GM12878 (cell line): ENCODE data around the gene PIP5KL1. TPM values are rescaled to one million over a fixed set of nuclear protein-coding genes. Genes with fewer than 3 reads are reported as not detected.

Experiments
- ATAC-seq: fragments of 200-7000 bp; cut with Tn5 transposase; 3 replicates; pipeline ENCODE4 v1.9.1; 2020; ENCODE audit warnings: mild to moderate bottlenecking, moderate library complexity
- BruUV-seq: library from RNA; stranded (reverse); fragments of 400-500 nt; replicated peaks from 2 replicates; lab custom pipeline; 2021; lab: Mats Ljungman, UMichigan
- CTCF ChIA-PET: fragments of 300-600 bp; sonication (Branson Sonifier 250); formaldehyde crosslinking; extraction: SDS; loops from one replicate; lab custom pipeline; 2021; ENCODE audit warnings: inconsistent platforms; lab: Yijun Ruan, JAX
- POLR2A ChIA-PET: fragments of 350-600 bp; formaldehyde crosslinking; extraction: SDS; loops from one replicate; lab custom pipeline; 2021; ENCODE audit warnings: inconsistent platforms; lab: Charles Lee
- RAD21 ChIA-PET: fragments of 300-600 bp; sonication (Branson Sonifier 250); formaldehyde crosslinking; loops from one replicate; lab custom pipeline; 2023; ENCODE audit warnings: antibody characterized with exemption; ENCODE audit not compliant: unreplicated experiment; lab: Charles Lee
- SMC1A ChIA-PET: fragments of 300-600 bp; sonication (Branson Sonifier 250); formaldehyde crosslinking; loops from one replicate; lab custom pipeline; 2023; ENCODE audit not compliant: unreplicated experiment, uncharacterized antibody; lab: Charles Lee
- DNase-seq: peaks from one replicate; pipeline ENCODE4 v3.0.0-alpha.2; 2011; ENCODE audit warnings: low read depth, low spot score
- FAIRE-seq: peaks from 3 replicates; lab custom pipeline; 2011; peaks lifted over from hg19 to GRCh38; lab: Jason Lieb, UNC
- H2AFZ ChIP-seq: 2 replicates; pipeline ENCODE4 v1.6.0; 2011; ENCODE audit warnings: low read depth, low read length, control low read depth; ENCODE audit not compliant: control insufficient read depth
- H3K27ac ChIP-seq: 2 replicates; pipeline ENCODE4 v1.5.1; 2011; ENCODE audit warnings: control low read depth; ENCODE audit not compliant: control insufficient read depth, insufficient read depth
- H3K27me3 ChIP-seq, 2 experiments: replicated peaks in 1 of 2; 2 replicates each; pipeline versions ENCODE4 v1.6.0 to v1.6.1; 2011; ENCODE audit warnings: low read length in 1 of 2; ENCODE audit not compliant: control insufficient read depth in 2 of 2, insufficient read depth in 2 of 2
- H3K36me3 ChIP-seq, 2 experiments: 2 replicates each; pipeline ENCODE4 v1.5.1; 2011; ENCODE audit warnings: low read length in 1 of 2; ENCODE audit not compliant: control insufficient read depth in 2 of 2, insufficient read depth in 2 of 2
- H3K4me1 ChIP-seq: 2 replicates; pipeline ENCODE4 v1.6.1; 2011; ENCODE audit warnings: mild to moderate bottlenecking, low read length, moderate library complexity, mixed read lengths; ENCODE audit not compliant: control insufficient read depth, insufficient read depth
- H3K4me2 ChIP-seq: 2 replicates; pipeline ENCODE4 v1.6.0; 2011; ENCODE audit warnings: control low read depth; ENCODE audit not compliant: control insufficient read depth, insufficient read depth
- H3K4me3 ChIP-seq: fragments of 200-600 bp; sonication (generic); 2 replicates; pipeline ENCODE4 v1.5.1; 2016
- H3K79me2 ChIP-seq: 2 replicates; pipeline ENCODE4 v1.6.0; 2011; ENCODE audit warnings: low read length; ENCODE audit not compliant: control insufficient read depth, insufficient read depth
- H3K9ac ChIP-seq: 2 replicates; pipeline ENCODE4 v1.8.0; 2011; ENCODE audit warnings: low read length, control low read depth, mixed read lengths; ENCODE audit not compliant: control insufficient read depth, insufficient read depth
- H3K9me3 ChIP-seq: replicated peaks from 3 replicates; pipeline ENCODE4 v1.5.1; 2011; ENCODE audit warnings: mild to moderate bottlenecking, low read length; ENCODE audit not compliant: control insufficient read depth, insufficient read depth
- H4K20me1 ChIP-seq: 2 replicates; pipeline ENCODE4 v1.6.0; 2011; ENCODE audit not compliant: control insufficient read depth, insufficient read depth
- CTCF ChIP-seq, 3 experiments: IDR thresholded peaks in 2 of 3; conservative IDR thresholded peaks in 1 of 3; 2 replicates each; pipeline ENCODE4 v1.5.1; 2011; ENCODE audit warnings: low read depth in 3 of 3, low read length in 3 of 3, mild to moderate bottlenecking in 3 of 3, control low read depth in 2 of 3, moderate library complexity in 2 of 3, inconsistent platforms in 1 of 3, mixed read lengths in 1 of 3; ENCODE audit not compliant: control insufficient read depth in 2 of 3, insufficient read depth in 1 of 3; ENCODE audit errors: extremely low read depth in 1 of 3
- IRF5 ChIP-seq: fragments of 450-650 bp; IDR thresholded peaks from 2 replicates; pipeline ENCODE4 v1.6.1; 2017; ENCODE audit warnings: borderline replicate concordance
- NBN ChIP-seq: fragments of 450-650 bp; IDR thresholded peaks from 2 replicates; pipeline ENCODE4 v1.6.1; 2016
- RAD21 ChIP-seq: IDR thresholded peaks from 2 replicates; pipeline ENCODE4 v1.6.1; 2011; ENCODE audit warnings: mild to moderate bottlenecking, low read depth, low read length, moderate library complexity; ENCODE audit not compliant: insufficient read depth
- WGBS: methylation state at CpG from one replicate; pipeline ENCODE4 v1.1.6; 2016; ENCODE audit warnings: low lambda C conversion rate; ENCODE audit not compliant: insufficient replicate concordance, insufficient coverage; ENCODE audit errors: missing lambda C conversion rate; 5-methylcytosine and 5-hydroxymethylcytosine counted together
- in situ Hi-C: fragments of 300-500 bp; cut with MboI; formaldehyde crosslinking; loops from 9 replicates; pipeline ENCODE4 v1.14.3; 2018; ENCODE audit warnings: mixed read lengths
- intact Hi-C: fragments of 100-400 bp; cut with micrococcal nuclease; formaldehyde crosslinking; loops from one replicate; pipeline ENCODE4 v1.14.2; 2022; ENCODE audit not compliant: unreplicated experiment
- polyA plus RNA-seq, 11 experiments: library from polyadenylated mRNA; depleted of rRNA in 4 of 11; unstranded in 6 of 11; stranded (reverse) in 5 of 11; fragments of >200 nt; fragmentation: Nextera tagmentation in 4 of 11; fragmentation: Illumina TruSeq in 1 of 11; extraction: Ambion mirVana in 4 of 11; extraction: Trizol in 1 of 11; gene quantifications; 1 replicate in 1 of 11; 2 replicates in 10 of 11; pipeline versions ENCODE4 v1.2.1 to v1.2.3, GENCODE V29; 2011 to 2016; ENCODE audit warnings: inconsistent platforms in 2 of 11, missing spikeins in 2 of 11, low read depth in 1 of 11
- total RNA-seq, 4 experiments: library from RNA; depleted of rRNA in 3 of 4; stranded (reverse); fragments of >200 nt in 3 of 4; fragmentation: Illumina TruSeq in 1 of 4; extraction: Trizol in 1 of 4; gene quantifications; 2 replicates each; pipeline versions ENCODE4 v1.2.1 to v1.2.3, GENCODE V29; 2013 to 2021

PIP5KL1 gene
- total and polyA plus RNA-seq, 10 of the 15 experiments (the other 5 are each of a cell fraction or from before 2014, with no cell fraction given) = 0.04 to 0.67 (median 0.43) TPM; not detected in 2

DNA sequence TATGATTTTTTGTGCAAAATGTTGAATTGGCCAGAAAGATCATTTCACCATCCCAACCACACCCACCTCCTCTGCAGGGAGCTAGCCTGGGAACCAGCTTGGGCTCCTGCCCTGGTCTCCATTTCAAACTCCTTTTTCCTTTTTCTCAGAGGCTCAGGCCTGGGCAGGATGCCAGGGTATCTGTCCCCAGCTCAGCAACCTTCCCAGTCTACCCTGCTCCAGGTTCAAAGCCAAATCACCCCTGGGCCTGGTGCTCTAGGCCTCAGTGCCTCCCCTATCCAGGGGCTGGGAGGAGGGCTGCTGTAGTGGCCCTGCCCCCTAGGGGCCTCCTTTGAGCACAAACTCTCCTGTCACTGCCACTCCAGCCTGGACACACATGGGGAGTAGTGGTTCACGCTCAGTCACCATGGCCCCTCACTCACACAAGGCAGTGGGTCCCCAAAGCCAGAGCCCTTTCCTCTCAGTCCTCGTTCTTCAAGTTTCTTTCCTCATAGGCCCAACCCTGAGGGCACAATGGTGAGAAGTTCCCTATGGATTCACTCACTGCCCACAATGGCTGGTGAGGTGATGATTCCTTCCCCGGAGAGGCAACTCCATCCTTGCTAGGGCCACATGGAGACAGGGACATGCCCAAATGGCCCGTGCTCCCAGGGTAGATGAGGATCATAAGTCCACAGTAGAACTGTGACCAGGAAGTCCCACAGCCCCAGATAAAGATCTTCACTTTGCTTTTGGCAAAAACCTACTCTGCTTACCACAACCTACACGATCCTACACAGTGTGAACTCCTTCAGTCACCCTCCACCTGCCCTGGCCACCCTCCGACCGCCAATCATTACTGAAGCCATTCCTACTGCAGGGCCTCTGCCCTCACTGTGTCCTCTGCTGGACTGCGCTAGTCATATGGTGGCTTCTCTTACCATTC is 12.1 kb downstream of the PIP5KL1 start:
- no peak for DNase-seq
- ChIA-PET RAD21 (interaction anchor here (0.9 to 8.2 kb wide), 7 partner anchors 17 to 183 kb away, joined by 3 to 92 read pairs (median 9); partner anchors contain the start of genes ST6GALNAC6 and TOR2A), CTCF (interaction anchor here (0.6 to 9.9 kb wide), 13 partner anchors 14 to 257 kb away, joined by 3 to 91 read pairs (median 5); partner anchors contain the start of gene TOR2A), POLR2A (interaction anchor here (0.6 to 6.9 kb wide), 3 partner anchors 16 to 340 kb away, joined by 3 to 166 read pairs (median 4); partner anchors contain the start of gene ST6GALNAC6), SMC1A (interaction anchor here (1.9 to 5.8 kb wide), 4 partner anchors 13 to 183 kb away, joined by 5 to 37 read pairs (median 28); partner anchors contain the start of genes ST6GALNAC6 and TOR2A)
- in situ Hi-C loops = loop anchor here (5.0 kb wide), 1 partner anchor 326 kb away; no protein-coding TSS in a partner anchor
- no peak for FAIRE-seq
- Histone ChIP-seq H2AFZ (no peak overlapping the region), H3K27ac (peak overlapping the region; percentile 26), H3K9ac (no peak overlapping the region; the same call in 1 of the 2 replicates), H4K20me1 (no peaks in the 10 kb centered on the region), H3K27me3 (no peaks in the 10 kb centered on the region), H3K36me3 (peaks cover 0 to 1% of the 10 kb centered on the region in 2 experiments; a peak in 1 of 4 replicates), H3K9me3 (no peaks in the 10 kb centered on the region), H3K4me1 (peaks cover 26% of the 10 kb centered on the region), H3K4me3 (no peak overlapping the region), H3K79me2 (peaks cover 26% of the 10 kb centered on the region), H3K4me2 (peak overlapping the region; percentile 47; the same call in 1 of the 2 replicates)
- intact Hi-C loops = loop anchor here (2.0 to 5.0 kb wide), 4 partner anchors 36 to 414 kb away; partner anchors contain the start of genes FPGS, PTRH1 and TTC16
- ATAC-seq = peak; percentile 8; the same call in 2 of the 3 replicates
- TF ChIP-seq IRF5 (no peak), NBN (0 out of 2 replicates have a peak, but pooled peaks have one; percentile 6), RAD21 (peak; percentile 30; the same call in 1 of the 2 replicates), CTCF (IDR thresholded peaks at IDR 0.05 in 2 of 3, conservative IDR thresholded peaks at IDR 0.05 in 1 of 3; ENCODE audit: control insufficient read depth in 2 of 3, extremely low read depth in 1 of 3, insufficient read depth in 1 of 3, low read depth in 3 of 3, low read length in 3 of 3) (peak; percentile 29 to 42 (median 30); a peak in 3 of 6 replicates)
- BruUV-seq = no TSS peak
- WGBS = 90% methylated on average over 8 of the region's 8 CpGs
